HK-2 (cell line): ENCODE results near the gene PPP2R5D.

Experiments used
- DNase-seq: peaks from one replicate; pipeline ENCODE4 v3.0.0-alpha.2; 2018; ENCODE audit not compliant: unreplicated experiment

The PPP2R5D gene

GRCh38 chr6:42963855-42964605, 20.3 kb upstream of the PPP2R5D start:
- peak; percentile 35 for DNase-seq

- DNase-seq, result no peak
These were observed 17.8 kb upstream of the PPP2R5D start for GRCh38 chr6:42966571-42966970.

DNA sequence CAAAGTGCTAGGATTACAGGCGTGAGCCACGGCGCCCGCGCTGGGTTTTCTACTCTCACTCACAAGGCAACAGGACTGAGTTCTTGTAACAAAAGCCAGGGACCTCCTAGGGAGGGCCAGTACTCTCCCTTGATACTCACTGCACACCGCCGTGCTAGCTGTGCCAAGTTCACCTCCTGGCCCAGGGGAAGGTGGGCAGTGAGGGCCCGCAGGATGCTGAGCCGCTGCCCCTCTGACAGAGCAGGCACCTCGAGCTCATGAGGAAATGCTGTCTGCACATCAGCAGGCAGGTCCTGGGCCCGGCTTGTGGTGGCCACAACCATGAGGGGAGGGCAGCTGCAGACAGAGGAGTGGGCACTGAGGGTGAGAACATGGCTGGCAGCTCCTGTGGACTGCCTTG, 17.1 kb upstream of the PPP2R5D start:
- DNase-seq, result no peak

GRCh38 chr6:42968126-42968701, 16.2 kb upstream of the PPP2R5D start:
- no peak for DNase-seq

GRCh38 chr6:42968783-42969182, 15.6 kb upstream of the PPP2R5D start:
- DNase-seq, result no peak

DNA sequence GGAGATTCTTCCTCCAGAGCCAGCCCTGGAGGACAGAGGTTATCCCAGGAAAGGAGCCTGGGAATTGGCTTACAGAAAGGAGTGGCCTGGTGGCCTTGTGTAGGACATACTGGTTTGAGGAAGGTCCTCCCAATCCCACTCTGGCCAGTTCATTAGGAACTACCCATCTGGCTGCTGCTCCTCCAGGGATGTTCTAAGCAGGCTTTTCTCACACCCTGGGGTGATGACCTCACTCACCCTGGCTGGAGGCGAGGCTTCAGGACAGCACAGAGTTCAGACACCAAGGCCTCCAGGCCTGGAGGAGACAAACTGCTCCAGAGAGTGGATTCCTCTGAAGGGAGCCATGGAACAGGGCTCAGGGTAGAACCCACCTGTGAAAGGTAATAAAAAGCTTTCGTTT, 14.9 kb upstream of the PPP2R5D start:
- DNase-seq, result no peak

DNA sequence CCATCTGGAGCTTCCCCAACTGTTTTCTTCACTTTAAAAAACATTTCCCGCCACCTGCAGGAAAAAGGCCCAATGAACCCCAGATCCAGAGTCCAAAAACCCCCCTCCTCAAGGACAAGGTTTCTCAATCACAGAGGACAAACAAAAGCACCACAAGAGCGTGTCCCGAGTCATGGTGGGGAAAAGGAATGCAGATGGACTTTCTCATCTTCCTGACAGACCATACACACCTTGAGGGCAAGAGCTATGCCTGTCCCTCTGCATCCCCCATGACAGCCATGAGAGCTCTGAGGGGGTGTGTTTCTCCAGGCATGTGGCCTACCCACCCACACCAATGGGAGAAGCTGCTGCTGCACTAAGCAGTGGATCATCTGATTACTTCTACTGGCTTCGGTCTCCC, 14.4 kb upstream of the PPP2R5D start:
- no peak for DNase-seq

DNA sequence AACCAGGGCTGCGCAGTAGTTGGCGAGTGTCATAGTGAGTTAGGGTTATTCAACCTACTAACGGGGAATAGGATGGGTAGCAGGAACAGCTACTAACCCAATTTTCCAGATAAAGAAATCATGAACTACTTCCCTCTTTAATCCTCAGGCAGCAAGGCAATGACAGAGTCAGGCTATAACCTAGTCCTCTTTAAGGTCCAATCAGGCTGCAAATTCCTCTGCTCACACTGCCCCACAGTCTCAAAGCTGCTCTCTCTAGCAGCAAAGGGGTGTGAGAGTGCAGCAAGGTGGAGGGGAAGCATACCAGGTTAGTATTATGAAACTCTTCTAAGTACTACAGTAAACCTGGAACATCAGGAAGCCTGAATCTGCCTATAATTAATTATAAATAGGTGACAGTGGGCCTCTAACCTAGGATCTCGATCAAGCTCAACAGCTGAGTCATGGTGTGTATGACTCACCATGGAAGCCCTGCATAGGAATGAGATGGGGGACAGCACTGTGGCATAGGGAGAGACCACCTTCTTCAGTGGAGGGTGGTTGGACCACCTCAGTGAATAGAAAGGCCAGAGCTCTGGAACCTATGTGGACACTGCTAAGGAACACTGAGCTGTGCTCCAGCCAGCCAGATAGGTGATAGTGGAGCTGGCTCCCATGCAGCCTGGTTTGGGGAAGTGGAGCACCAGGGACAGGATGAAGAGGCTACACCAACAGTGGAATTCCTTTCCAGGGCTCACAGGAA, 13.3 kb upstream of the PPP2R5D start:
- DNase-seq, result peak; percentile 19

DNA sequence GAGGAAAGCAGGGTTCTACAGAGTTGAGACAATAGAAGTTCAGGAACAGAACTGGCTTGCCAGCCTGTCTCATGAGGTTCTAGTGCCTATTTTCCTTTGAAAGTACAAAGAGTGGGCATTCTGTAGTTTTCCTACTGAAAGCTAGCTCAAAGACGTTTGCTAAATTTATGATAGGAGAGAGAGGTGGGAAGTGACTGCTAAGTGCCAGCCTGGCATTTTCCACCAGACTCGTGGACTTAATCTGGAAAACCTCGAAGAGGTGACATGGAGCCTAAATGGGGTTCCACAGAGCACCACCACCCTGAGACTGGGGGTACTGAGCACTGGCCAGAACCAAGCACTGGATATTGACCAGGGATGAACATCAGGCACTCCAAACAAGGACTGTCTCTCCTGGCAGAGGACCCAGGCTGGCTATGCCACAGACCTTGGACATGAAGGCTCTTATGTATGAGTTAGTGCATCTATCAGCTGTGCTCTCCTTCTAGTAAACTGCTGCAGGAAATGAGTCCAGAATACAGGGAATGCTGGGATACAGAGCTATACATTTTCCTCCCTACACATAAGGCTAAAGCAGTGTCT, 12.5 kb upstream of the PPP2R5D start:
- no peak for DNase-seq

- no peak for DNase-seq
These were observed 10.4 kb upstream of the PPP2R5D start for GRCh38 chr6:42973926-42974325.

DNA sequence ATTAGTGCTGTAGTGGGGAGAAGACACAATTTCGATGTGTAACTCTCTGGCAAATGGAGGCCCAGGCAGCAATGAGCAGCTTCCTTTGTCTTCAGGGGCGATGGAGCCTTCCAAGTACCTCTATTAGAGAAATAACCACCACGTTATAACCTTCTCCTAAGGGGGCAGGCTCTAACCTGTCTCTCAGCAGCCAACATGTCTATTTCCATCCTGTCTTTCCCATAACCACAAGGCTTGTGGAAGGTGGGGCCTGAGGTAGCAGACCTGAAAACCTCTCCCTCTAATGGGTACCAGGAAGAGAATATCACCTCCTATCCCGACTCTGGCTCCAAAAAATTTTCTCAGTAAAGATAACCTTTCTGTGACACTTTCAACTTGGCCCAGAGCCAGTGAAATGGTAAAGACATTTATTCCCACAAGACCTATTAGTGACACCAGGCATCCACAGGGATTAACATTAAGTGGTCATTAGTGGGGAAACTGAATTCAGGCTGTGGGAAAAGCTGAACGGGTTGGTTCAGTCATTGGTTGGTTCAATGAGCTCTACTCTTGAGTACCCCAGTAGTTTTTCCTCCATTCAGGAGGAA, 9.4 kb upstream of the PPP2R5D start:
- no peak for DNase-seq

- peak; percentile 71 for DNase-seq
These were observed 5.9 kb upstream of the PPP2R5D start for GRCh38 chr6:42978487-42978838.

- peak; percentile 90 for DNase-seq
These were observed 5.4 kb upstream of the PPP2R5D start, which contains the start of gene PEX6 for GRCh38 chr6:42978839-42979522. TSS of gene PEX6 (minus strand) at chr6:42979181. CDS start at chr6:42979150, 31 bp downstream.

GRCh38 chr6:42979523-42980177, 4.7 kb upstream of the PPP2R5D start:
- no peak for DNase-seq

GRCh38 chr6:42981836-42982235, 2.5 kb upstream of the PPP2R5D start:
- no peak for DNase-seq

DNA sequence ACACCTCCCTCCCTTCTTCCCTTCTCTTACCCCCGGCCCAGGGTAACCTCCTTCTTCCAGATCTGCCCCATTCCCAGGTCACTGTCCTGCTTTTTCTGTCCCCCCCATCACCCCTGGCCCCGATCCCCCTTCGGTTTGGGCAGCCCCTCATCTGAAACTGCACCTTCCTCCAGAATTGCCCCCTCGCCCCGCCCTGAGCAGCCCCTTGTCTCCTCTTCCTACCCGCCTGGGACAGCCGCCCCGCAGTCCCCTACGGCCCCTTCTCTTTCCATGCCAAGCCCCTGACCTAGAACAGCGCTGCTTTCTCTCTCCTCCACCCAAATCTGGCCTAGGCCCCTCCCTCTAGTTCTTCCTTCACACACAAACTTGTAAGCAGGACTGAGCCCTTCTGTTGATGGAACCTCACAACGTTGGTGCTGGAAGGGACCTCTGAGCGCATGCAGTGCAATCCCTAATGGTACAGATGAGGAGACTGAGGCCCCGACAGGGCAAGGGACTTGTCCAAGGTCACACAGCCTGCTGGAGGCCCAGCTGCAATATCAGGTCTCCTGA, 630 bp downstream of the PPP2R5D start:
- DNase-seq, result no peak

GRCh38 chr6:42987533-42988451, 3.4 kb downstream of the PPP2R5D start:
- no peak for DNase-seq

- no peak for DNase-seq
These were observed 4.2 kb downstream of the PPP2R5D start for GRCh38 chr6:42988486-42989020.

- no peak for DNase-seq
These were observed 5.6 kb downstream of the PPP2R5D start for GRCh38 chr6:42989923-42990322.
